ENCODE results near the gene PRKCB.

GRCh38 chr16:24141466-24141865 lies 305.7 kb downstream of the PRKCB start:
- no peak for TF ChIP-seq POLR2AphosphoS5 (IDR thresholded peaks at IDR 0.05)
- no peak for TF ChIP-seq CTCF (IDR thresholded peaks at IDR 0.05)
- TF ChIP-seq EP300 (IDR thresholded peaks at IDR 0.05), result no peak

Measured in gastroesophageal sphincter (tissue), 3 donors.